HG03378 (cell line): ENCODE measurements around the gene NOM1.
"Not testable (repeated sequence)": the region's sequence is repeated elsewhere in the genome, so short reads cannot be mapped to it uniquely, and the experiment has no call there.

ENCODE experiments used
- ATAC-seq: cut with Tn5 transposase; IDR thresholded peaks from one replicate; pipeline ENCODE4 v1.9.1; 2021; ENCODE audit warnings: mild to moderate bottlenecking, moderate library complexity; ENCODE audit not compliant: unreplicated experiment

The NOM1 gene

GRCh38 chr7:156949541-156950380 is at the start of gene NOM1:
Gene NOM1, plus strand, starts transcription at chr7:156949712. Its CDS starts 26 bp downstream, at chr7:156949738.
- ATAC-seq, result peak; percentile 61

GRCh38 chr7:156900093-156900492 is 49.4 kb upstream of the NOM1 start:
- ATAC-seq, result not testable (repeated sequence)

- ATAC-seq, result no peak
Observed at GRCh38 chr7:156903232-156903909, 46.1 kb upstream of the NOM1 start.

GRCh38 chr7:156906200-156906649 is 43.3 kb upstream of the NOM1 start:
- ATAC-seq, result no peak

GRCh38 chr7:156907656-156908055 is 41.9 kb upstream of the NOM1 start:
- no peak for ATAC-seq

- ATAC-seq, result not testable (repeated sequence)
Observed at GRCh38 chr7:156909574-156910252, 39.8 kb upstream of the NOM1 start.

- ATAC-seq, result peak; percentile 42
Observed at GRCh38 chr7:156918635-156919034, 30.9 kb upstream of the NOM1 start.

- ATAC-seq, result peak; percentile 34
Observed at GRCh38 chr7:156919132-156919713, 30.3 kb upstream of the NOM1 start.

GRCh38 chr7:156920076-156920475 is 29.4 kb upstream of the NOM1 start:
- no peak for ATAC-seq

GRCh38 chr7:156920487-156921373 is 28.8 kb upstream of the NOM1 start:
- not testable (repeated sequence) for ATAC-seq

- ATAC-seq, result not testable (repeated sequence)
Observed at GRCh38 chr7:156922304-156922703, 27.2 kb upstream of the NOM1 start.

GRCh38 chr7:156925821-156926220 is 23.7 kb upstream of the NOM1 start:
- not testable (repeated sequence) for ATAC-seq

- ATAC-seq, result no peak
Observed at GRCh38 chr7:156927571-156928405, 21.7 kb upstream of the NOM1 start.

GRCh38 chr7:156928406-156928747 is 21.1 kb upstream of the NOM1 start:
- no peak for ATAC-seq

GRCh38 chr7:156929789-156930539 is 19.5 kb upstream of the NOM1 start:
- no peak for ATAC-seq

- no peak for ATAC-seq
Observed at GRCh38 chr7:156932006-156932405, 17.5 kb upstream of the NOM1 start.

- no peak for ATAC-seq
Observed at GRCh38 chr7:156935250-156935649, 14.3 kb upstream of the NOM1 start.

GRCh38 chr7:156936766-156937165 is 12.7 kb upstream of the NOM1 start:
- ATAC-seq, result not testable (repeated sequence)
